ENCODE results near the gene PSORS1C1. TPM values are rescaled to one million over a fixed set of nuclear protein-coding genes. Genes with fewer than 3 reads are reported as not detected.
A peak's percentile ranks its signal among the peaks of the same experiment; 100 is the strongest.

PSORS1C1 gene
- total RNA-seq, 1 donor from 2014 or later, result not detected

- no peaks in the 10 kb centered on the region for H3K36me3 Mint-ChIP-seq
- peaks cover 7% of the 10 kb centered on the region for H3K4me1 Mint-ChIP-seq (ENCODE audit: unreplicated experiment)
- no peak overlapping the region for H3K4me3 Mint-ChIP-seq
- no peak for DNase-seq (ENCODE audit: extremely low spot score, unreplicated experiment)
- TF ChIP-seq CTCF (conservative IDR thresholded peaks at IDR 0.05), result no peak
- H3K9me3 Mint-ChIP-seq, result no peaks in the 10 kb centered on the region
- H3K27me3 Mint-ChIP-seq, result no peaks in the 10 kb centered on the region
- no peak overlapping the region for H3K27ac Mint-ChIP-seq
Measured at GRCh38 chr6:31145386-31145785, 30.8 kb downstream of the PSORS1C1 start.

GRCh38 chr6:31149827-31150447 lies 35.3 kb downstream of the PSORS1C1 start:
- Mint-ChIP-seq H3K27ac (no peak overlapping the region), H3K9me3 (no peaks in the 10 kb centered on the region), H3K4me1 (ENCODE audit: unreplicated experiment) (peaks cover 4% of the 10 kb centered on the region), H3K4me3 (no peak overlapping the region), H3K27me3 (no peaks in the 10 kb centered on the region), H3K36me3 (peaks cover 2% of the 10 kb centered on the region)
- DNase-seq (ENCODE audit: extremely low spot score, unreplicated experiment), result no peak
- TF ChIP-seq CTCF (conservative IDR thresholded peaks at IDR 0.05), result no peak

- H3K9me3 Mint-ChIP-seq, result no peaks in the 10 kb centered on the region
- H3K27ac Mint-ChIP-seq, result no peak overlapping the region
- peaks cover 3% of the 10 kb centered on the region for H3K36me3 Mint-ChIP-seq
- no peak for TF ChIP-seq CTCF (conservative IDR thresholded peaks at IDR 0.05)
- H3K4me3 Mint-ChIP-seq, result no peak overlapping the region
- H3K4me1 Mint-ChIP-seq (ENCODE audit: unreplicated experiment), result peaks cover 13% of the 10 kb centered on the region
- no peak for DNase-seq (ENCODE audit: extremely low spot score, unreplicated experiment)
- H3K27me3 Mint-ChIP-seq, result no peaks in the 10 kb centered on the region
Measured at GRCh38 chr6:31152781-31153180, 38.2 kb downstream of the PSORS1C1 start.

GRCh38 chr6:31154436-31154835 lies 39.8 kb downstream of the PSORS1C1 start:
- Mint-ChIP-seq H3K4me1 (ENCODE audit: unreplicated experiment) (peaks cover 17% of the 10 kb centered on the region), H3K36me3 (peaks cover 3% of the 10 kb centered on the region), H3K9me3 (no peaks in the 10 kb centered on the region), H3K4me3 (no peak overlapping the region), H3K27ac (no peak overlapping the region), H3K27me3 (no peaks in the 10 kb centered on the region)
- DNase-seq (ENCODE audit: extremely low spot score, unreplicated experiment), result no peak
- no peak for TF ChIP-seq CTCF (conservative IDR thresholded peaks at IDR 0.05)

- Mint-ChIP-seq H3K27me3 (no peaks in the 10 kb centered on the region), H3K27ac (no peak overlapping the region), H3K9me3 (no peaks in the 10 kb centered on the region), H3K4me1 (ENCODE audit: unreplicated experiment) (peaks cover 24% of the 10 kb centered on the region), H3K4me3 (peak overlapping the region; percentile 94), H3K36me3 (peaks cover 3% of the 10 kb centered on the region)
- TF ChIP-seq CTCF (conservative IDR thresholded peaks at IDR 0.05), result no peak
- DNase-seq (ENCODE audit: extremely low spot score, unreplicated experiment), result no peak
Measured at GRCh38 chr6:31156641-31157040, 42.0 kb downstream of the PSORS1C1 start.

Data from type B pancreatic cell (in vitro differentiated cells).